Endodermal cell (in vitro differentiated cells): ENCODE measurements around the gene LAMB4. TPM values are rescaled to one million over a fixed set of nuclear protein-coding genes. Genes with fewer than 3 reads are reported as not detected.

Source experiments
- DNase-seq: peaks from one replicate; pipeline ENCODE4 v3.0.0-alpha.2; 2017
- H3K27ac ChIP-seq: 2 replicates; pipeline ENCODE4 v1.5.1; 2013; ENCODE audit warnings: mild to moderate bottlenecking, low read depth, low read length, moderate library complexity
- H3K27me3 ChIP-seq: 2 replicates; pipeline ENCODE4 v1.6.1; 2013; ENCODE audit warnings: mild to moderate bottlenecking, low read length, moderate library complexity; ENCODE audit not compliant: insufficient read depth, control insufficient read depth, poor library complexity, severe bottlenecking
- H3K36me3 ChIP-seq: 2 replicates; pipeline ENCODE4 v1.7.0; 2013; ENCODE audit warnings: mild to moderate bottlenecking, low read length, moderate library complexity; ENCODE audit not compliant: control insufficient read depth, insufficient read depth
- H3K4me1 ChIP-seq: one replicate; pipeline ENCODE4 v1.7.0; 2013; ENCODE audit warnings: low read length; ENCODE audit not compliant: control insufficient read depth, insufficient read depth
- H3K4me3 ChIP-seq: 2 replicates; pipeline ENCODE4 v1.5.1; 2013; ENCODE audit warnings: mild to moderate bottlenecking, low read length, moderate library complexity
- H3K9ac ChIP-seq: 2 replicates; pipeline ENCODE4 v1.6.1; 2013; ENCODE audit warnings: mild to moderate bottlenecking, low read length, moderate library complexity; ENCODE audit not compliant: poor library complexity, severe bottlenecking; ENCODE audit errors: extremely low read depth
- H3K9me3 ChIP-seq: 2 replicates; pipeline ENCODE4 v1.6.1; 2013; ENCODE audit warnings: mild to moderate bottlenecking, low read length, moderate library complexity; ENCODE audit not compliant: control insufficient read depth
- H3K27ac Mint-ChIP-seq: 2 replicates; pipeline ENCODE4 v1.8.0; 2020; ENCODE audit warnings: mixed read lengths
- H3K27me3 Mint-ChIP-seq: 2 replicates; pipeline ENCODE4 v1.8.0; 2021; ENCODE audit warnings: mild to moderate bottlenecking, mixed read lengths; ENCODE audit not compliant: insufficient read depth
- H3K36me3 Mint-ChIP-seq: 2 replicates; pipeline ENCODE4 v1.8.0; 2020; ENCODE audit warnings: low read depth, mixed read lengths
- H3K4me1 Mint-ChIP-seq: 2 replicates; pipeline ENCODE4 v1.8.0; 2020; ENCODE audit warnings: mixed read lengths
- H3K4me3 Mint-ChIP-seq: 2 replicates; pipeline ENCODE4 v1.8.0; 2020; ENCODE audit warnings: mild to moderate bottlenecking, moderate library complexity, mixed read lengths
- H3K9me3 Mint-ChIP-seq: 2 replicates; pipeline ENCODE4 v1.8.0; 2020; ENCODE audit warnings: mild to moderate bottlenecking, mixed read lengths
- WGBS, 2 experiments: methylation state at CpG; one replicate each; pipeline versions ENCODE4 v1.1.5 to v1.1.7; 2013; ENCODE audit warnings: missing lambda C conversion rate in 2 of 2, mixed read lengths in 1 of 2; ENCODE audit not compliant: insufficient coverage in 1 of 2, insufficient read length in 1 of 2; 5-methylcytosine and 5-hydroxymethylcytosine counted together
- total RNA-seq, 2 donors: library from RNA; stranded (reverse); fragmentation: NEBNext Ultra II Directional in 1 of 2; extraction: Animal tissue kit (Norgen Biotek cat#: 25700) in 1 of 2; gene quantifications; 2 replicates in 1 of 2; 3 replicates in 1 of 2; pipeline ENCODE4 v1.2.1, GENCODE V29; 2021
- TF ChIP-seq, protein P1 (sequence below): fragments of 200-600 bp; sonication (generic); conservative IDR thresholded peaks from 2 replicates; pipeline ENCODE4 v1.5.0; 2021; ENCODE audit warnings: antibody characterized with exemption, mild to moderate bottlenecking

LAMB4 gene
- total RNA-seq, 2 donors from 2014 or later, result not detected

DNA sequence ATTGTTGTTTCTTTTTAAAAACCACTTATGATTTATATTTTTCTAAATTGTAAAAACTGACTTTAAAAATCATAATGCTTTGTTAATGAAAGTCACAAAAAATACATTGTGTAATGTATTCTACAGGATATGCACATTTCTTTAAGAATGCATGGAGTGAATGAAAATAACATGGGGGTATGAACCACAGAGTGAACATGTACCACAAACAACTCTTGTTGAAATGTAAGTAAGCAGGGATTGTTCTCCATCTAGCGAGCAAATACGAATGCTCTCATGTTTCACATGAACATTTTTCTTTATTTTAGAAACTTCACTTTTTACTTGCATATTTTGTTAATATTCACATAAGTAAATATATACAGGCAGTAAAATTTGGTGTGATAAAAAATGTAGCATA, 35.6 kb upstream of the LAMB4 start:
- Histone ChIP-seq H3K4me1 (no peaks in the 10 kb centered on the region), H3K9ac (no peak overlapping the region), H3K9me3 (no peaks in the 10 kb centered on the region), H3K4me3 (no peak overlapping the region), H3K27ac (no peak overlapping the region), H3K36me3 (no peaks in the 10 kb centered on the region), H3K27me3 (no peaks in the 10 kb centered on the region)
- Mint-ChIP-seq H3K9me3 (peaks cover 3% of the 10 kb centered on the region), H3K27me3 (no peaks in the 10 kb centered on the region), H3K4me3 (no peak overlapping the region), H3K36me3 (no peaks in the 10 kb centered on the region), H3K27ac (no peak overlapping the region), H3K4me1 (peaks cover 10% of the 10 kb centered on the region)
- TF ChIP-seq, protein P1, sequence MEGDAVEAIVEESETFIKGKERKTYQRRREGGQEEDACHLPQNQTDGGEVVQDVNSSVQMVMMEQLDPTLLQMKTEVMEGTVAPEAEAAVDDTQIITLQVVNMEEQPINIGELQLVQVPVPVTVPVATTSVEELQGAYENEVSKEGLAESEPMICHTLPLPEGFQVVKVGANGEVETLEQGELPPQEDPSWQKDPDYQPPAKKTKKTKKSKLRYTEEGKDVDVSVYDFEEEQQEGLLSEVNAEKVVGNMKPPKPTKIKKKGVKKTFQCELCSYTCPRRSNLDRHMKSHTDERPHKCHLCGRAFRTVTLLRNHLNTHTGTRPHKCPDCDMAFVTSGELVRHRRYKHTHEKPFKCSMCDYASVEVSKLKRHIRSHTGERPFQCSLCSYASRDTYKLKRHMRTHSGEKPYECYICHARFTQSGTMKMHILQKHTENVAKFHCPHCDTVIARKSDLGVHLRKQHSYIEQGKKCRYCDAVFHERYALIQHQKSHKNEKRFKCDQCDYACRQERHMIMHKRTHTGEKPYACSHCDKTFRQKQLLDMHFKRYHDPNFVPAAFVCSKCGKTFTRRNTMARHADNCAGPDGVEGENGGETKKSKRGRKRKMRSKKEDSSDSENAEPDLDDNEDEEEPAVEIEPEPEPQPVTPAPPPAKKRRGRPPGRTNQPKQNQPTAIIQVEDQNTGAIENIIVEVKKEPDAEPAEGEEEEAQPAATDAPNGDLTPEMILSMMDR, result no peak
- no peak for DNase-seq
- 100% methylated on average over 2 of the region's 2 CpGs; no CpG with 5 or more reads in 1 of the 2 experiments for WGBS, 2 experiments

DNA sequence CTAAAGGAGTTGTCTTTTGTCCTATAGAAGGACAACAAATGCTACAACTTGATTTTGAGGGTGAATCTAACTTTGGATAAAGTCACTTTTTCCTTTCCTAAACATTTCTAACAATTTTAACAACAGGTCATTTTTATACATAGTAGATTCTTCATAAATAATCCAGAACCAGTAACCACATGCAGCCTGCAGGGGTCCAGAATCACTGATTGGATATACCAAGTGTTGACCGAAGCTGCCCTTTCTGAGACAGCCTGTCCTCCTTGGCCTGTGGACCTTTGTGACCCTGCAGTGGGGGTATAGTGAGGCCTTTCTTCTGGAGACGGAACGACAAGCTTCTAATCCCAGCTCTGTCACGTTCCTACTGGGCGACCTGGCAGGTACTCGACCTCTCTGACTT, 34.8 kb upstream of the LAMB4 start:
- no peak for DNase-seq
- H3K9me3 Mint-ChIP-seq, result peaks cover 3% of the 10 kb centered on the region
- no peaks in the 10 kb centered on the region for H3K27me3 Mint-ChIP-seq
- no peaks in the 10 kb centered on the region for H3K27me3 ChIP-seq
- no peak overlapping the region for H3K27ac Mint-ChIP-seq
- no peak overlapping the region for H3K4me3 ChIP-seq
- TF ChIP-seq, protein P1, result peak; percentile 53
- no peaks in the 10 kb centered on the region for H3K9me3 ChIP-seq
- H3K4me3 Mint-ChIP-seq, result no peak overlapping the region
- no peaks in the 10 kb centered on the region for H3K36me3 ChIP-seq
- peaks cover 4% of the 10 kb centered on the region for H3K4me1 Mint-ChIP-seq
- 56 to 77% methylated on average over 3 to 6 of the region's 6 CpGs for WGBS, 2 experiments
- H3K4me1 ChIP-seq, result no peaks in the 10 kb centered on the region
- no peaks in the 10 kb centered on the region for H3K36me3 Mint-ChIP-seq
- no peak overlapping the region for H3K27ac ChIP-seq
- H3K9ac ChIP-seq, result no peak overlapping the region

DNA sequence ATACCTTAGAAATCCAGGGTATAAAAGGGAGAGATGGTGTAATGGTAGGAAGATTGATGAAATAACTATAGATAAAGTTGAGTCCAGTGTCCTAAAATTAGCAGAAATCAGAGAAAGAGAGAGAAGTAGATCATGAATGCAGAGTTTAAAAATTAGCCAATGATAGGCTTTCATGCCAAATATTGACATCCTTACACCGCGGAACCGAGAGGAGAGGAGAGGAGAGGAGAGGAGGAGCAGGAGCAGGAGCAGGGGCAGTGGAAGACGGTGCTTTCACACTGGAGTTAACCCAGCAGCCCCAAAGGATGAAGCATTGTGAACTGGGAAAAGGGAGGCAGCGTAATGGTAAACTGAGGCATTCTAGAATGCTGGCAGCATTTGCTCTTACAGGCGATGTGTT, 34.2 kb upstream of the LAMB4 start:
- Mint-ChIP-seq H3K9me3 (peaks cover 3% of the 10 kb centered on the region), H3K27me3 (no peaks in the 10 kb centered on the region), H3K27ac (no peak overlapping the region), H3K36me3 (no peaks in the 10 kb centered on the region), H3K4me1 (peaks cover 4% of the 10 kb centered on the region), H3K4me3 (no peak overlapping the region)
- H3K4me1 ChIP-seq, result no peaks in the 10 kb centered on the region
- TF ChIP-seq, protein P1, result no peak
- H3K4me3 ChIP-seq, result no peak overlapping the region
- 79 to 86% methylated on average over 1 to 6 of the region's 6 CpGs for WGBS, 2 experiments
- no peak overlapping the region for H3K9ac ChIP-seq
- no peak for DNase-seq
- H3K27ac ChIP-seq, result no peak overlapping the region
- no peaks in the 10 kb centered on the region for H3K9me3 ChIP-seq
- H3K27me3 ChIP-seq, result no peaks in the 10 kb centered on the region
- no peaks in the 10 kb centered on the region for H3K36me3 ChIP-seq
